MV-4-11 (cell line): ENCODE data around the gene CLSTN2.

Experiments used
- DNase-seq: peaks from one replicate; lab custom pipeline; 2025; lab: John Stamatoyannopoulos, UW

CLSTN2 gene

DNA sequence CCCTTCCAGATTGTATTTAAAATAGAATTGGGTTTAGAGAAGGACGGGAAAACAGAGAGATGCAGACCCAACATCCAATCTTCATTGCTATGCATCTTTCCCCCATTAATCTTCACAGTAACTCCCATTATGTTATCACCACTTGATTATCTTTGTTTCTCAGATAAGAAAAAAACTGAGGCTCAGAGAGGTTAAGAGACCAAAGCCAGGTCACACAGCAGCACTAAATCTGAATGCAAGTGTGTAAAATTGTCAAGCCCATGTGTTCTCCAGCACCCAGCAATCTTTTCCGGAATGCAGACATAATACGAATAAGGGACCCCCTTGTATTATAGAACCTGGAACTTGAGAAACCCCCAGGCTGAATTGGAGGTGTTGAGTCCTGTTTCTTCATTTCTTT, 662.4 kb downstream of the CLSTN2 start:
- DNase-seq: no peak

DNA sequence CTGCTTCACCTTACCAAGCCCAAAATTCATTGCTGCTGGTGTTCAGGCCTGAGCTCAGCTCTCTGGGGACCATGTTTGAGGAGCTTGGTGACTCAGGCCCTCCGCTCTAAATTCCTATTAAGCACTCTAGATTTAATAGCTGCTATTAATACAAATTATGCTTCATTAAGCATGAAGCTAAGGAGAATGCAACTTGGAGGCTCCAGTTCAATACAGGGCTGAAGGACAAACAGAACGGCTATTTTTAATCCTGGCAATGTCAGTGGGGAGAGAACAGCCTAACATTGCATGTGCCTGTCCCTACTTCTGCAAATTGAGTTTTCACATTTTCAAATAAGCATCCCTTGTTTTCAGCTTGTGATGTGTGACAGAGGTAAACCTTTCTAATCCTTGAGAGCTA, 662.8 kb downstream of the CLSTN2 start:
- DNase-seq: no peak

DNA sequence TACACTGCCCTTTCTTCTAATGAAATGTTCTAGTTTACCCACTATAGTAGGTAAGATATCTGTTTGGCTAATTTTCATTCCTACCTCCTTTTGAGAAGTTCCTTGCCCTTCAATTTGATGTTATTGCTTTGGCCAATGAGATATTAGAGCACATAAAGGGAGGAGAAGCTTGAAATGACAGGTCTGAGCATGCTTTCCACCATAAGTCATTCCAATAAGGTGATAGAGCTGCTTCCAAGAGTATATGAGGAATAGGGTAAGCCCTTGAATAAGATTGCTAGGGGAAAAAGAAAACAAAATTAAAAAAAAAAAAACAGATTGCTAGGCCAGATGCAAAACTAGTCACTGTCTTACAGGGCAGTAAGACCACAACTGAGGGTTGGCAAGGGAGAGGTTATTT, 664.0 kb downstream of the CLSTN2 start:
- DNase-seq: no peak

DNA sequence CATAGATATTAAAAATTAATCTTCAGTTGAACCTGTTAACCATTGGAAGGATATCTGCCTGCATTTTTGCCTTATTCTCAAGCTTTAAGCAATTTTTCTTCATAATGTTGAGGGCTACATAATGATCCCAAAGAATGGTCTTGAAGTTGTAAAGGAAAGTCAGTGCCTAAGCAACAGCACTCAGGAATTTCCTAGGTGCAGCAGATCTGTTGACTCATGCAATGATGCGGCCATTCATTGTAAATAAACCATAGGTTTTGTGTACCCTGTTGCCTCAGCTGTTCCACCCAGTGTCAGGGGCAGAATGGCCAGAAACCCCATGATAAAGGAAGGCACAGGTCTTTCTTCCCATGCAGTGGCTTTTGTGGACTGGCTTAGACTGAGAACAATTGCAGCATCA, 664.5 kb downstream of the CLSTN2 start:
- no peak for DNase-seq

DNA sequence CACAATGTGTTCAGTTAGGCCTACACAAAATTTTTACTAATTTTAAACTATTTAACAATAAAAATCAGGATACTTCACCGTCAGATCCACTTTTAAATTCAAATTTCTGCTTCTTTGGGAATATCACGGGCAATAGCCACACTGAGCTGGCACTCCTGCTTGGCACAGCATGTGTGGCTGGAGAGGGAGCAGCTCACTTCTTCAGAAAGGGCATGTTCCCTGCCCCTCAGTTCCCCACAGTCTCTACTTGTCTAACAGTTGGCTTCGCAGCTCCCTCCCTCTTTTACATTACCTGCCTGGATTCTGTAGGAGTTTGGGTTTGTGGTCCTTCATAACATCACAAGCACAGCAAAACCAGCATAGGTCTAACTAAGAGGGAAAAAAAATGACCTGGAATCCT, 666.9 kb downstream of the CLSTN2 start:
- DNase-seq: no peak

DNA sequence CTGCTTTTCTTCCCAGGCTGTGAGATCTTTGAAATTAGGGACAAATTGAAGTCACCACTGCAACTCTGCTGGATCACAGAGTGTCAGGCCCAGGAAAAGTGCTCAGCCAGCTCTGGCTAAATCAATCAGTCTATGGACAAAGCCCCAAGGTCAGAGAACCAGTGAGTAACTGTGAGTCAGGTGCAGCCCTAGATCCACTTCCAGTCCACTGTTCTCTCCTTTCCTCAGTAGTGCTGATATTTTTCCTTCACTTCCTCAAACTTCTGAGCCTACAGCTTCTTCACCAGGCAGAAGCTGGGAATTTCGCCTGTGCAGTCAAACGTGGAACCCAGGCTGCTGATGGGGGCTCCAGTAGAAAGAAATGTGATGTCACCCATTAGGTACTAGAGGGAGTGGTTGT, 667.8 kb downstream of the CLSTN2 start:
- DNase-seq: no peak

DNA sequence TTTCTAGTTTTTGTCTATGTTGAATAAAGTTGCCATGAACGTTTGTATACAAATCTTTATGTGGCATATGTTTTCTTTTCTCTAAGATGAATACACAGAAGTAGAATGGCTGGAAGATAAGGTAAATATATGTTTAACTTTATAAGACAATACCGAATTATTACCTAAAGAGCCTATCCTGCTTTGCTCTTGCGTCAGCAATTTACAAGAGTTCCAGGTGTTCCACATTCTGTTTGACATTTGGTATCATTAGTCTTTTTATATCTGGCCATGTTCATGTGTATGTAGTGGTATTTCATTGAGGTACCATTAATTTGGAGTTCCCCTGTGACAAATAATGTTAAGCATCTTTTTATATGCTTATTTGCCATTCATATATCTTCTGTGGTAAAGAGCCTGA, 668.8 kb downstream of the CLSTN2 start:
- DNase-seq: no peak

DNA sequence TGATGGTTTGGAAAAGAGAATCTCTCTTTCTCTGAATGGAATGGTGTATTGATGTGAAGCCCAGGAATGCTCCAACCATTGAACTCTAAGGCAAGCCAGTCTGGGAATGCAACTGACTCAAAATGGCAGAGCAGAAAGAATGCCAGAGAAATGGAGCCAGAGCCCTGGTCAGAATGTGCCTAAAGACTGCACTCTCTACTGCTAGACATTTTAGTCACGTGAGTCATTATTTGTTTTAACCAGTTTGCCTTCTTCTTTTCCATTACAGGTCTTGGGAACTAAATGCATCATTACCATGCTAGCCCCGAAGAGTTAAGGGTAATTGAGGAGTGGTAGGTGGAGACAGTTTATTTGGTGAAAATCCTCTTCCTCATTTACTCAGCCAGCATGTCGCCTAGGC, 675.6 kb downstream of the CLSTN2 start:
- no peak for DNase-seq

DNA sequence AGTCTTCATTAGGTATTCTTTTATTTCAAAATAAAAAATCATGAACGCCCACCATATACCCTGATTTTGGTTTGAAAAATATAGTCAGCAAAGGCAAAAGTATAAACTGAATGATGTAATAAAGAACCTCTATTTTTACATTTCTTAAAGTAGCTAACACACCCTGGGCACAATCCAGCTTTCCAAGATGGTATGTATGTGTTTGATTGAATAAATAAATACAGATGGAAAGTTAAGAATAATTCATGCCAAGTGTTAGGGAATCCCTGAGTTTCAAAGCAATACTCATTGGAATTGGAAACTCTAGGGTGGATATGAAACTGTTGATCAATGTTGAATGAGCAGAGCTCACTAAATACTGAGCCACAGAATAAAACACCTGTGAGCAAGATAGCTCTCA, 679.0 kb downstream of the CLSTN2 start:
- DNase-seq: no peak

DNA sequence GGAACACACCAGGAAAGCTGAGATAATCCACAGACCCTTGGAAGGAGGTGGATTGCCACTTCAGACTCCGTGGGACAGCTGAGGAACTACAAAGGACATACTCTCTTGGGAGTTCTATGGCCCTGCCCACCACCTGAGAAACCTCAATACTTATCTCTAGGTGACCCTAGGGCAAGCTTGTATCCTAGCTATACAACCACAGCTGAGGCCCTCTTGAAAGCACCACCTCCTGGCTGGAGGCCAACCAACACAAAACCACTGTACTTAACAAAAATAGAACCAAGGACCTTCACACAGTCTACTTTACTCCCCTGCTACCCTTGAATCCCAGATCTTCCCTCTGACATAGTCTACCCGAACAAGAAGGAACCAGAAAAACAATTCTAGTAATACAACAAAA, 682.1 kb downstream of the CLSTN2 start:
- no peak for DNase-seq

DNA sequence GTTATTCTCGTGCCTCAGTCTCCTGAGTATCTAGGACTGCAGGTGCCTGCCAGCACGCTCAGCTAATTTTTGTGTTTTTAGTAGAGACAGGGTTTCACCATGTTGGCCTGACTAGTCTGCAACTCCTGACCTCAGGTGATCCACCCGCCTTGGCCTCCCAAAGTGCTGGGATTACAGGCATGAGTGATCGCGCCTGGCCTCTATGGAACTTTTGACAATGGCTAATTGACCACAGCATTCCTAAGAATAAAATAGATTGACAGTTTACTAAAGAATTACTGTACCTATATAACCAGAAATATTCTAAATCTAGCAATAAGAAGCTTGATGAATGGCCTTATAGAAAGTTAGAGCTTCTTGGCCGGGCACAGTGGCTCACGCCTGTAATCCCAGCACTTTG, 691.9 kb downstream of the CLSTN2 start:
- no peak for DNase-seq
